Osteocyte (in vitro differentiated cells): ENCODE data around the gene ADGRL1. TPM values are rescaled to one million over a fixed set of nuclear protein-coding genes. Genes with fewer than 3 reads are reported as not detected.

ENCODE experiments used
- DNase-seq: peaks from one replicate; pipeline ENCODE4 v3.0.0; 2021; ENCODE audit warnings: mixed read lengths; ENCODE audit not compliant: unreplicated experiment; ENCODE audit errors: extremely low spot score
- H3K27ac Mint-ChIP-seq: one replicate; pipeline ENCODE4 v1.8.0; 2021; ENCODE audit warnings: mild to moderate bottlenecking, mixed read lengths; ENCODE audit not compliant: unreplicated experiment
- H3K27me3 Mint-ChIP-seq: one replicate; pipeline ENCODE4 v1.8.0; 2021; ENCODE audit warnings: mixed read lengths; ENCODE audit not compliant: unreplicated experiment
- H3K36me3 Mint-ChIP-seq: one replicate; pipeline ENCODE4 v1.8.0; 2021; ENCODE audit warnings: mixed read lengths; ENCODE audit not compliant: unreplicated experiment
- H3K4me1 Mint-ChIP-seq: one replicate; pipeline ENCODE4 v1.8.0; 2021; ENCODE audit warnings: mixed read lengths; ENCODE audit not compliant: unreplicated experiment
- H3K4me3 Mint-ChIP-seq: one replicate; pipeline ENCODE4 v1.8.0; 2021; ENCODE audit warnings: mild to moderate bottlenecking, moderate library complexity, mixed read lengths; ENCODE audit not compliant: unreplicated experiment
- H3K9me3 Mint-ChIP-seq: one replicate; pipeline ENCODE4 v1.8.0; 2021; ENCODE audit warnings: mixed read lengths; ENCODE audit not compliant: unreplicated experiment
- total RNA-seq: library from RNA; stranded (reverse); gene quantifications from 2 replicates; pipeline ENCODE4 v1.2.1, GENCODE V29; 2021
- TF ChIP-seq, protein P1 (sequence below): fragments of 200-600 bp; sonication (generic); IDR thresholded peaks from 2 replicates; pipeline ENCODE4 v1.5.0; 2021; ENCODE audit warnings: antibody characterized with exemption, mild to moderate bottlenecking, moderate library complexity

The ADGRL1 gene
- total RNA-seq, 1 donor from 2014 or later, result 43.5 TPM

DNA sequence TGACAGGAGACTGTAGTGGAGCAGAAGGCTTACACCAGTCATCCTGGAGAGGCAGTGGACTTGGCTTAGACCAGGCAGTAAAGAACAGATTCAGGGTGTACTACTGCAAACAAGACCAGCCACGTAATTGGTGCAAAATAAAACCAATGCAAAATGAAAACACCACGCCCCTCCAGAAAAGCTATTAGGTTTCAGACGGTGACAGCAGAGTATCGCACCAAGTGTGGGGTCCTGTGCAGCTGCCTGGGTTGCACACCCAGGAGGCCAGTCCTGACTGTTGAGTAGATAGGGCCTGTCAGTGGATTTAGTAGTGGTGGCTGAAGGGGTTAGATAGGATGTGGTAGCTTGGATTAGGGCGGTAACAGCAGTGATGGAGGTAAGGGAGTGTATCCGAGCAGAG is 83.0 kb downstream of the ADGRL1 start:
- Mint-ChIP-seq H3K4me3 (no peak overlapping the region), H3K4me1 (peaks cover 11% of the 10 kb centered on the region), H3K36me3 (no peaks in the 10 kb centered on the region), H3K27me3 (no peaks in the 10 kb centered on the region), H3K27ac (no peak overlapping the region), H3K9me3 (no peaks in the 10 kb centered on the region)
- DNase-seq, result no peak
- TF ChIP-seq, protein P1, sequence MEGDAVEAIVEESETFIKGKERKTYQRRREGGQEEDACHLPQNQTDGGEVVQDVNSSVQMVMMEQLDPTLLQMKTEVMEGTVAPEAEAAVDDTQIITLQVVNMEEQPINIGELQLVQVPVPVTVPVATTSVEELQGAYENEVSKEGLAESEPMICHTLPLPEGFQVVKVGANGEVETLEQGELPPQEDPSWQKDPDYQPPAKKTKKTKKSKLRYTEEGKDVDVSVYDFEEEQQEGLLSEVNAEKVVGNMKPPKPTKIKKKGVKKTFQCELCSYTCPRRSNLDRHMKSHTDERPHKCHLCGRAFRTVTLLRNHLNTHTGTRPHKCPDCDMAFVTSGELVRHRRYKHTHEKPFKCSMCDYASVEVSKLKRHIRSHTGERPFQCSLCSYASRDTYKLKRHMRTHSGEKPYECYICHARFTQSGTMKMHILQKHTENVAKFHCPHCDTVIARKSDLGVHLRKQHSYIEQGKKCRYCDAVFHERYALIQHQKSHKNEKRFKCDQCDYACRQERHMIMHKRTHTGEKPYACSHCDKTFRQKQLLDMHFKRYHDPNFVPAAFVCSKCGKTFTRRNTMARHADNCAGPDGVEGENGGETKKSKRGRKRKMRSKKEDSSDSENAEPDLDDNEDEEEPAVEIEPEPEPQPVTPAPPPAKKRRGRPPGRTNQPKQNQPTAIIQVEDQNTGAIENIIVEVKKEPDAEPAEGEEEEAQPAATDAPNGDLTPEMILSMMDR, result no peak

DNA sequence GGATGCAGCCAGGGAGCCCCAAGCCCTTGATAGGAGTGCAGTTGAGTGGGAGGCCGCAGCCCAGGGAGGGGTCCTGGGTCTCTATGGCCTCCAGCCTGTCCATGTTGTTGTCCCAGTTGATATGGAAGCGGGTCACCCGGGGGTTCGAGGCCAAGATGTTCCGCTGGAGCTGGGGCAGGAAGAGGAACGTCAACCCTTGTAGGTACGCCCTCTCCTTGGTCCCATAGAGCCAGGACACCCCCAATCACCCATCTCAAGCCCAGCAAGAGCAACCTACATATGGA is 85.5 kb downstream of the ADGRL1 start:
- no peaks in the 10 kb centered on the region for H3K9me3 Mint-ChIP-seq
- peaks cover 26% of the 10 kb centered on the region for H3K4me1 Mint-ChIP-seq
- TF ChIP-seq, protein P1, result no peak
- no peaks in the 10 kb centered on the region for H3K36me3 Mint-ChIP-seq
- H3K27ac Mint-ChIP-seq, result no peak overlapping the region
- no peak overlapping the region for H3K4me3 Mint-ChIP-seq
- no peaks in the 10 kb centered on the region for H3K27me3 Mint-ChIP-seq
- no peak for DNase-seq

DNA sequence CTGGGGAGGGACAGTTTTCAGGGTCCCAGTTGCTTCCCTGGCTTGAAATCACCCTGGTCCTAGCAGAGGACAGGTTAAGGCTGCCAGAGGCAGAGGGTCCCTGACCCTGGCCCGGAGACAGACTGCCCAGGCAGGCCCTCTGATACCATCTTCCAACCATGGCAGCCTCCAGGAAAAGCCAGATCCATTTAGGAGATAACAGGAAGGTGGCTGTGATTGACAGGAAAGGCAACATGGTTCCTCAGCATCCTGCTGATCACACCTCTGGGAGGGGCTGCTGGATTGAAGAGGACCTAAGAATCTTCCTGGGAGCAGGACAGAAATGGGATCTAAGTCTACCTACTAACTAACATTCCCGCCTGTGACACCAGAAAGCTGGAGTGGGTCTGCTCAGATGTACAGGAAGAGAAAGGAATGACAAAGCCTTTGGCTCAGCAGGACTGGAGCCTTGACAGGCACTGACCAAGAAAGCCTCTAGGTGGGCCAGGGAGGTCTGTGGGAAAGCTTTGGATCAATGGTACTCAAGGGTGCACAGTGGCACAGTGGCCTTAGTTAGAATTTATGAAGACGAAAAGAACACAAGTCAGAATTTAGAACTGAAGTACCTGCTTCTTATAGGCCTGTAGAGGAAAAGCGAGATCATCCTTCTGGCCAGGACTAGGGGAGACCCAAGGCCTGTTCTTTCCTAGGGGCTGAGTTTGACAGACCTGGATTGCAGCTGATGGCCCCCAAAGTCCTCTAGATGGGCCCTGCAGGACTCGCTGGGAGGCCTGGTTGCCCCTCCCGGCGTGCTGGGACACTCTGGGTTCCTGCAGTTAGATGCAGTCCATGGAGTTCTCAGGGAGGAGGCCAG is 86.1 kb downstream of the ADGRL1 start:
- no peaks in the 10 kb centered on the region for H3K36me3 Mint-ChIP-seq
- H3K27ac Mint-ChIP-seq, result peak overlapping the region; percentile 97
- H3K4me1 Mint-ChIP-seq, result peaks cover 28% of the 10 kb centered on the region
- no peak for DNase-seq
- no peak overlapping the region for H3K4me3 Mint-ChIP-seq
- H3K9me3 Mint-ChIP-seq, result no peaks in the 10 kb centered on the region
- H3K27me3 Mint-ChIP-seq, result no peaks in the 10 kb centered on the region
- TF ChIP-seq, protein P1, result no peak

DNA sequence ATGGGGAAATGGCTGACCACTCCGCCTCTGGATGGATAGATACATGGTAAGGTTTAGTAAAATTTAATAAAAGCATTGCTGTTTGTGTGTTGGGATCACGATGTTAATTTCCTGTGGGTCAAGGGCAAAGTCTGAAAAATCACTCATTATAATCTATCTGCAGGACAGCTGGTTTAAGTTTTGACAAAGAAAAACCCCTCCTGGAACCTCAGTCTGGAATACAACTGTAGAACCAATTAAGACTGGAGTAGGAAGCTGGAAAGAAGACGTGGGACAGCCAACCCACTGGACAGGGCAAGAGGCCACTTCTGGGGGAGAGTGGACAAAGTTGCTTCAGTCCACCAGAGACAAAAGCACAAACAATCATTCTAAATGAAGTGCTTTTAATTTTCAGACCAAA is 86.8 kb downstream of the ADGRL1 start:
- TF ChIP-seq, protein P1, result no peak
- H3K36me3 Mint-ChIP-seq, result no peaks in the 10 kb centered on the region
- peak overlapping the region; percentile 97 for H3K27ac Mint-ChIP-seq
- DNase-seq, result no peak
- no peaks in the 10 kb centered on the region for H3K9me3 Mint-ChIP-seq
- H3K4me3 Mint-ChIP-seq, result peak overlapping the region; percentile 79
- H3K27me3 Mint-ChIP-seq, result no peaks in the 10 kb centered on the region
- H3K4me1 Mint-ChIP-seq, result peaks cover 29% of the 10 kb centered on the region

DNA sequence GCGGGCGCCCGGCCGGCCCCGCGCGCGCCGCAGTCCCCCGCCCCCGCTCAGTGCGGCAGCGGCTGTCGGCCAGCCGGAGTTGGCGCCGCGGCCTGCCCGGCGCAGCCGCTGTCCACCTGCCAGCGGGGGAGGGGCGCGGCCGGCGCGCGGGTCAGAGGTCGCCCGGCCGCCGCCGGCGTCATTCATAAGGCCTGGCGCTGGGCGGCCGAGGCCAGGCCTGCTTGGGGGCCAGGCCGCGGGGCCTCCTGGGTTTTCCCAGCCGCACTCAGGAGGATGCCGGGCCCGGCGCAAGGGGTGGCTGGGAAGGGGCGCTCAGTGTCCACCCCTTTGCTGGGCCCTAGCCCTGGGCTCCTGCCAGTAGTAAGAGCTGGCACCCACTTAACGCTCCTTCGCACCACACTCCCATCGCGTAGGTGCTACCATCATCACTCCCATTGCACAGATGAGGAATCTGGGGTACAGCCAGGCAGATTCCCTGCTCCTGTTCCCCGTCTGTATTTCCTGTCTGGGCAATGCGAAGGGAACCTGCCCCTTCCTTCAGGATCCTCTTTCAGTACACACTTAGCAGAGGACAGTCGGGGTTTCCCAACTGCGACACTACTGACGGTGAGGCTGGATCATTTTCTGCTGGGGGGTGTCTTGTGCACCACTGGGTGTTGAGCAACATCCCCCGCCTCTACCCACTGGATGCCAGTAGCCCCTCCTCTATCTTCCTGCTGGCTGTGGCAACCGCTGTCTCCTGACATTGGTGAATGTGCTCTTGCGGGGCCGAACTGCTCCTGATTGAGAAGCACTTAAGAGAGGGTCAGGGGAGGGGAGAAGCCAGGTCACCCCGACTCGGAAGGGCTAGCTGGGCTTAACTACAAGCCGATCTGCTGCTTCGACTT is 87.6 kb downstream of the ADGRL1 start:
- TF ChIP-seq, protein P1, result no peak

More for the DNA sequence above, 87.6 kb downstream of the ADGRL1 start:
- H3K27ac Mint-ChIP-seq, result peak overlapping the region; percentile 97
- peak overlapping the region; percentile 79 for H3K4me3 Mint-ChIP-seq
- no peaks in the 10 kb centered on the region for H3K9me3 Mint-ChIP-seq
- no peaks in the 10 kb centered on the region for H3K27me3 Mint-ChIP-seq
- H3K36me3 Mint-ChIP-seq, result no peaks in the 10 kb centered on the region
- DNase-seq, result no peak
- peaks cover 36% of the 10 kb centered on the region for H3K4me1 Mint-ChIP-seq
